Loucy (cell line): ENCODE data around the gene PRICKLE2.

ENCODE experiments used
- CTCF ChIP-seq: fragments of 200-600 bp; sonication (generic); conservative IDR thresholded peaks from 2 replicates; pipeline ENCODE4 v1.5.1; 2014; ENCODE audit warnings: mild to moderate bottlenecking, antibody characterized with exemption, low read length
- EZH2phosphoT487 ChIP-seq: fragments of 200-600 bp; IDR thresholded peaks from 2 replicates; pipeline ENCODE4 v1.6.1; 2018; ENCODE audit warnings: antibody characterized with exemption, mild to moderate bottlenecking, moderate library complexity, borderline replicate concordance

- TF ChIP-seq CTCF (no peak), EZH2phosphoT487 (no peak)
These were observed 62.1 kb downstream of the PRICKLE2 start for GRCh38 chr3:64163019-64163754.
